BLaER1 (cell line): ENCODE measurements around the gene HYAL3.

ENCODE experiments used
- H3K27ac ChIP-seq: shearing (Covaris generic); formaldehyde crosslinking; 2 replicates; pipeline ENCODE4 v1.8.1; 2022
- H3K27me3 ChIP-seq: shearing (Covaris generic); formaldehyde crosslinking; 2 replicates; pipeline ENCODE4 v1.8.1; 2022
- H3K36me3 ChIP-seq: shearing (Covaris generic); formaldehyde crosslinking; 2 replicates; pipeline ENCODE4 v1.8.1; 2022
- H3K4me1 ChIP-seq: shearing (Covaris generic); formaldehyde crosslinking; 2 replicates; pipeline ENCODE4 v1.8.1; 2022
- H3K4me2 ChIP-seq: shearing (Covaris generic); formaldehyde crosslinking; 2 replicates; pipeline ENCODE4 v1.8.1; 2022
- H3K4me3 ChIP-seq: shearing (Covaris generic); formaldehyde crosslinking; 2 replicates; pipeline ENCODE4 v1.8.1; 2022
- H3K9ac ChIP-seq: shearing (Covaris generic); formaldehyde crosslinking; 2 replicates; pipeline ENCODE4 v1.8.1; 2022
- H3K9me3 ChIP-seq: shearing (Covaris generic); formaldehyde crosslinking; 2 replicates; pipeline ENCODE4 v1.8.1; 2022
- H4K20me1 ChIP-seq: shearing (Covaris generic); formaldehyde crosslinking; 2 replicates; pipeline ENCODE4 v1.8.1; 2022
- Cebpa-rat ChIP-seq: shearing (Covaris generic); IDR thresholded peaks from 2 replicates; pipeline ENCODE4 v1.8.1; 2022

The HYAL3 gene

DNA sequence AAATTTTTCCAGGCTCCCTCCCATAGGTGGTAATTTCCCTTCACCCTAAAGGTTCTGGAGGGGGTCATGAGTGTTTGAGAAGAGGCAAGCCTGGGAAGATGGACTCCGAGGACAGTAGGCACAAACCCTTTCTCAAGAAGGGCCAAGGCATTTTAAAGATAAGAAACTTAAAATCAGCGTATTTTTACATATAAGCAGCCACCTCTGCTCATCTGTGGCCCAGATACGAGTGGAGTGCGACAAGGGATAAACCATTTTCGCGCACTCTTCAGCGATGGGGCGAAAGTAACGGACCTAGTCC is 40.9 kb upstream of the HYAL3 start:
- H3K4me3 ChIP-seq, result peak overlapping the region; percentile 88
- H3K9ac ChIP-seq, result peak overlapping the region; percentile 94
- H3K4me2 ChIP-seq, result peak overlapping the region; percentile 95
- no peaks in the 10 kb centered on the region for H3K9me3 ChIP-seq
- peaks cover 20% of the 10 kb centered on the region for H4K20me1 ChIP-seq
- H3K27me3 ChIP-seq, result peaks cover 28% of the 10 kb centered on the region
- H3K36me3 ChIP-seq, result peaks cover 11% of the 10 kb centered on the region; the same call in 1 of the 2 replicates
- H3K4me1 ChIP-seq, result peaks cover 70% of the 10 kb centered on the region
- no peak for TF ChIP-seq Cebpa-rat
- H3K27ac ChIP-seq, result peak overlapping the region; percentile 97

- no peak for TF ChIP-seq Cebpa-rat
- Histone ChIP-seq H4K20me1 (peaks cover 25% of the 10 kb centered on the region), H3K4me3 (peak overlapping the region; percentile 88), H3K27me3 (peaks cover 25% of the 10 kb centered on the region), H3K27ac (peak overlapping the region; percentile 97), H3K4me2 (peak overlapping the region; percentile 95), H3K9ac (peak overlapping the region; percentile 94), H3K36me3 (peaks cover 15% of the 10 kb centered on the region), H3K4me1 (peaks cover 73% of the 10 kb centered on the region), H3K9me3 (no peaks in the 10 kb centered on the region)
Measured at GRCh38 chr3:50339485-50340146, 40.4 kb upstream of the HYAL3 start.

DNA sequence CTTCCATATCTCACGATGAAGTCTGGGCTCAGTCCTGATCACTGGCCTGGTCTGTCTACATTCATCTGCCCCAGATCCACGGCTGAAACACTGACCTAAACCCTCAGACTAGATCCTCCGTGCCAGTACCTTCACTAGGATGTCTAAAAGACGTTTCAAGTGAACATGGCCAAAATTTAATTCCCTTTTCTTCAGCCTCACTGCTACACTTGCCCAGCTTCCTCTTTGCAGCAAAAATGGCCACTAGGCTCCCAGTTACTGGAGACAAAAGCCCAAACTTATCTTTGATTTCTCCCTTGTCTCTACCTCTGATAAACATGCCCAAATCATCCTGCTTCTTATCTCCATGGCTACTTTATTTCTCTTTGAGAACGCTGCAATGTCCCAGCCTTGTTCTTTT is 39.8 kb upstream of the HYAL3 start:
- Histone ChIP-seq H3K4me2 (peak overlapping the region; percentile 95), H3K9me3 (no peaks in the 10 kb centered on the region), H3K4me1 (peaks cover 79% of the 10 kb centered on the region), H3K4me3 (peak overlapping the region; percentile 88), H3K36me3 (peaks cover 22% of the 10 kb centered on the region), H3K9ac (peak overlapping the region; percentile 94), H3K27me3 (peaks cover 25% of the 10 kb centered on the region), H4K20me1 (peaks cover 31% of the 10 kb centered on the region), H3K27ac (peak overlapping the region; percentile 97)
- TF ChIP-seq Cebpa-rat, result no peak

DNA sequence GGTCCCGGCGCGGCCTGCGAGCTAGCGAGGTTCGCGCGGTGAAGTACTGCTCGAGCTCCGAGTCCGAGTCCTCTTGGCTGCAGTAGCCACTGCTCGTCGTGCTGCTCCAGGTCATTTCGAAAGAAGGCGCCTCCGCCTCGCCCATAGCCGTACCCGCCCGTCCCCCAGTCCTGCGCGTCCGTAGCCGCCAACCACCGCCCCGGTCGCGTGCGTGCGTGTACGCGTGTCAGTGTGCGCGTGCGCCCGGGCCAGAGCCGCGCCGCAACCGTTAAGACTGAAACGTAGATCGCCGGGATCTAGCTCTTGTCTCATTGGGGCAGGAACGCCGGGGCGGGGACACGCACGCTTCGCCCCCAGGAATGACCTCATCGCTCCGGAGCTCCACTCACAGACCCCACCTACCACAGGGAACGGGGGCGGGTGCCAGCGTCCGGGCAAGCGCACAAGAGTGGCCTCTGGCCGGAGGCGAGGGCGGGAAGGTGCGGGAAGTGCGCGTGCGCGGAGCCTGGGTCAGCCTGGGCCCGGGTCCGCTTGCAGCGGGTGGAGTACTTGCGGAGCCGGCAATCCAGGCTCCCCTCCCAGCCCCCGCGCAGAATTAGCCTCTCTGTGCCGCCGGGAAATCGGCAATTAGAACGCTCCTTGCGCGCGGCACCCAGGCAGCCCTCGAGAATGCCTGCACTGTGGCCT is 38.1 kb upstream of the HYAL3 start:
- Histone ChIP-seq H3K4me3 (peak overlapping the region; percentile 88), H3K4me1 (peaks cover 76% of the 10 kb centered on the region), H3K9me3 (no peaks in the 10 kb centered on the region), H3K36me3 (peaks cover 38% of the 10 kb centered on the region), H3K27ac (peak overlapping the region; percentile 97), H3K9ac (peak overlapping the region; percentile 94), H3K27me3 (peaks cover 25% of the 10 kb centered on the region), H3K4me2 (peak overlapping the region; percentile 95), H4K20me1 (peaks cover 48% of the 10 kb centered on the region)
- no peak for TF ChIP-seq Cebpa-rat

DNA sequence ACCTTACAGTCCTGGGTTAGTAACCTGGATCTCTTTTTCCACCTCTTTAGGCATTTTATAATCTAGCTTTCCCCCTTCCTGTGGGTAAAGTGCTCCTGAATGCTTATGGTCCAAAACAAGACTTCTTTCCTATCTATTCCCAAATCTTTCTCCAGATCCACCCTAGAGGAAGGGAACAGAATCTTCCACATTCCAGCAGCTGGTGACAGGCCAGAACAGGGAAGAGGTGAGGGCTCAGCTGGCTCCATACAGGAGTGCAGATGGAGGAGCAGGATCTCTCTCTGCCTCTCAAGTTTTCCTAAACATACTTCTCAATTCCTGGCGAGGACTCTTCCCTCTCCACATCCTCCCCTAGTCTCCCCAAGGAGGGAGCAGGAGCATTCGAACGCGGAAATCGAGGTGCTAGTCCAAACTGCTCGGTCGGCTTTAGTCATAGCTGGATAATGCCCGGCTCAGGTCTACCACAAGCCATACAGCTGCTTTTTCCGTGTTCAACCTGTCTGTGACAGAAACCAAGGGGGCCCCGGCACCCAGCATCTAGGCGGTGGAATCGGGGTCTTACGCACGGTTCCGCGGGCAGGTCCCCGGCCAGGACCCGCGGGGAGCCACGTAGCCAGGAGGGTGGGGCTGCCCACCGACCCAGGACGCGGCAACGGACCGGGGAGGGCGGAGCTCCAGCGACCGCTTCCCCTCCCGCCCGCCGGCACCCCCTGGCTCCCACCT is 37.4 kb upstream of the HYAL3 start:
- Histone ChIP-seq H3K9ac (peak overlapping the region; percentile 94), H4K20me1 (peaks cover 55% of the 10 kb centered on the region), H3K27me3 (peaks cover 22% of the 10 kb centered on the region), H3K9me3 (no peaks in the 10 kb centered on the region), H3K27ac (peak overlapping the region; percentile 97), H3K4me2 (peak overlapping the region; percentile 95), H3K4me1 (peaks cover 71% of the 10 kb centered on the region), H3K36me3 (peaks cover 46% of the 10 kb centered on the region), H3K4me3 (peak overlapping the region; percentile 88)
- TF ChIP-seq Cebpa-rat, result no peak

DNA sequence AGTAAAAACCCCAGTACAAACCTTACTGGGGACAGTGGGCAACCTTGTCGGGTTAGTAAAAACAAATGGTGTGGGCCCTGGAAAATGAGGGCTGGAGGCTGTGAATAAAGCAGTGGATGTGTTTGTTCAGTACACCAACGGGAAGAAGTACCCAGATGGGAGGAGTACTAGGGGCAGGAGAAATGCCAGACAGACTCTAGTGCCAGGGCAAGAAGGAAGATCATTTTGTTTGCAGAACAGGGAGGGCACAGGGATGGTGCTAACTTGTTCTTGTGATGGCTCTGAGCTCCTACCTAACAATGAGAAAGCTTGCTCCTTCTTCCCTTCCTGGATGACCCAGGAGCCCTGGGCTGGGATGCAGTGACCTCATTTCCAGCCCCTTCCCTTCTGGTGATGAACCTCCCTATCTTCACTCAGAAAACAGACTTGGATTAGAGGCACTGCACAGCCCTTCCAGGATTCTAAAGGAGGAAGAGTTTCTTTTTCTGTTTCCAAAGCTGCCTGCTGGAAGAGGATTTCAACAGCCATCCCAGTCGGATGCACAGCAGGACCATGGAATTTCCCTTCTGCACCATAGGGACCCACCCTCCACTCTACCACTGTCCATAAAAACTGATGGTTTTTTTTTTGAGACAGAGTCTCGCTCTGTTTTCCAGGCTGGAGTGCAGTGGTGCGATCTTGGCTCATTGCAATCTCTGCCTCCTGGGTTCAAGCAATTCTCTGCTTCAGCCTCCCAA is 35.3 kb upstream of the HYAL3 start:
- peak overlapping the region; percentile 95 for H3K4me2 ChIP-seq
- H3K9me3 ChIP-seq, result no peaks in the 10 kb centered on the region
- peaks cover 1% of the 10 kb centered on the region; the same call in 1 of the 2 replicates for H3K27me3 ChIP-seq
- peak overlapping the region; percentile 32; the same call in 1 of the 2 replicates for H3K27ac ChIP-seq
- peaks cover 76% of the 10 kb centered on the region for H4K20me1 ChIP-seq
- H3K36me3 ChIP-seq, result peaks cover 67% of the 10 kb centered on the region
- H3K9ac ChIP-seq, result peak overlapping the region; percentile 94
- no peak overlapping the region; the same call in 1 of the 2 replicates for H3K4me3 ChIP-seq
- TF ChIP-seq Cebpa-rat, result no peak
- peaks cover 50% of the 10 kb centered on the region for H3K4me1 ChIP-seq

DNA sequence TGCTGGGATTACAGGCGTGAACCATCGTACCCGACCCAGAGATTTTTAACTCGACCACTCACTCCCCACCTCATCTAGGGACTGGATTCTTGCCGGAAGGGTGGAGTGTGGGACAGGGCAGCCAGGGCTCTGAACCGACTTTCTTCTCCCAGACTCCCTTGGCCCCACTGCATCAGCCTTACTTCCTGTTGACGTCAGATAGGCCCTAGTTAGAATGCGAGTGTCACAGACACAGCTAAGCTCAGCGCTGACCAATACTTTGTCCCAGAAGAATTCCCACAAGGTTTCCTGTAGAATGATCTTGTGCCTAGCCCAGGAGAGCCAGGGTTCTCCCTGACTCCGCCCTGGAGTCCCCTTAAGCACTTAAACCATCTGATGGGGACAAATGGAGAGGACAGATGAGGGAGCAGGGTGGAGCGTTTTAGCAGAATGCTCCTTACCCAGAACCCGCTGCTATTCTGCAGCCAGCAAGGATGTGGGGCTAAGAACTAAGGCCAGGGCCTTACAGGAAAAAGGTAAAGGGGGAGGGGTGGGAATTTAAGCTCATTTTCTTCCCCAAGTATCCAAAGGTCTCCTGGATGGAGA is 34.6 kb upstream of the HYAL3 start:
- H3K4me3 ChIP-seq, result no peak overlapping the region

DNA sequence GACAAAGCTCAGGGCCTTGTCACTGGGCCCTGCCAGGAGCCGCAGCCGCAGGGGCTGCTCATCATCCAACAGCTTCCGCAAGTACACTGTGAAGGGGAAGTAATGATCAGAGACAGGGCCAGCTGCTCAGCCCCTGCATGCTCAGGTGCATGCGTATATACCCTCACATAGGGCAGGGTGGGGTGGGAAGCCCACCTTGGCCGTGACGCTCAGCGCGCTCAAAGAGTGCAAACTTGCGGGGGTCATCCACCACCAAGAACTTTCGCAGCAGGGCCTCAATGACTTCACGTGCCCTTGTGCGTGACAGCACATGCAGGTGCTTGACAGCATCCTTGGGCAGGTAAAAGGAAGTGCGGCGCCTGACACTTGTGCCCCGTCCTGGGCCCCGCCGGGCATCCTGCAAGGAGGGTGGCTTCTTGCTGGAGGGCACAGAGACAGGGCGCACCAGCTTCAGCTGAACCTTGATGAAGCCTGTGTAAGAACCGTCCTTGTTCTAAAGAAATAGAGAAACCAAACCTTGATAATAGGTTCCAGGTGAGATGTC is 32.2 kb upstream of the HYAL3 start:
- Histone ChIP-seq H3K9me3 (no peaks in the 10 kb centered on the region), H3K4me2 (no peak overlapping the region), H3K27ac (no peak overlapping the region), H3K9ac (no peak overlapping the region), H3K36me3 (peaks cover 76% of the 10 kb centered on the region), H4K20me1 (peaks cover 85% of the 10 kb centered on the region), H3K4me3 (no peak overlapping the region), H3K4me1 (peaks cover 55% of the 10 kb centered on the region), H3K27me3 (no peaks in the 10 kb centered on the region)
- TF ChIP-seq Cebpa-rat, result no peak

More for the DNA sequence above, 34.6 kb upstream of the HYAL3 start:
- Histone ChIP-seq H3K27ac (peak overlapping the region; percentile 32; the same call in 1 of the 2 replicates), H4K20me1 (peaks cover 79% of the 10 kb centered on the region), H3K9ac (peak overlapping the region; percentile 94), H3K9me3 (no peaks in the 10 kb centered on the region), H3K27me3 (no peaks in the 10 kb centered on the region), H3K4me2 (peak overlapping the region; percentile 95), H3K36me3 (peaks cover 72% of the 10 kb centered on the region), H3K4me1 (peaks cover 47% of the 10 kb centered on the region)
- TF ChIP-seq Cebpa-rat, result no peak

DNA sequence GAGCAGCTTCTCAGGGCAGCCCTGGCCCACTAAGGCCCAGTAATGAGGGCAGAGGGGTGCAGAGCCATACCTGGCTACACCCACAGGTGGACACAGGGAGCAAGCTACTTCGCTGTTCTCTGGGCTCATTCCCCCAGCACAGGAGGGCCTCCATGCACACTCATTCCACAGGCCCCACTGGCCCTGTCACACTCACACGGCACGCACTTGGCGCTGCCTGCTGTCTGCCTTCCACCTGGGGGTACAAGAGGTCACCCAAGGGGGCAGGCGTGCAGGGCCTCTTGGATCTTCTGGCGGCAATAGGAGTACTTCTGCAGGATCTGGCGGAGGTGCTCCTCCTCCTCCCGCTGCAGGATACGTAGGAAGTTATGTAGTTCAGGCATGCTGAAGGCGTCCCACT is 31.1 kb upstream of the HYAL3 start:
- Histone ChIP-seq H3K9ac (no peak overlapping the region), H3K4me3 (no peak overlapping the region), H3K27me3 (no peaks in the 10 kb centered on the region), H3K36me3 (peaks cover 78% of the 10 kb centered on the region), H3K27ac (no peak overlapping the region), H3K9me3 (no peaks in the 10 kb centered on the region), H3K4me1 (peaks cover 44% of the 10 kb centered on the region), H4K20me1 (peaks cover 74% of the 10 kb centered on the region), H3K4me2 (no peak overlapping the region)
- no peak for TF ChIP-seq Cebpa-rat
